Prostate gland (tissue), 2 donors: ENCODE measurements around the gene CHST5.

Experiments
- POLR2A ChIP-seq: fragments of 450-650 bp; IDR thresholded peaks from one replicate; pipeline ENCODE4 v1.6.1; 2016; ENCODE audit warnings: antibody characterized with exemption, mild to moderate bottlenecking
- TF ChIP-seq, protein P1 (sequence below), 4 experiments: fragments of 200-600 bp in 2 of 4; fragments of 450-650 bp in 2 of 4; sonication (generic) in 2 of 4; IDR thresholded peaks; 1 replicate in 3 of 4; 2 replicates in 1 of 4; pipeline ENCODE4 v1.5.1; 2016 to 2019; ENCODE audit warnings: antibody characterized with exemption in 4 of 4, mild to moderate bottlenecking in 2 of 4, moderate library complexity in 2 of 4

- TF ChIP-seq POLR2A: no peak
- TF ChIP-seq, protein P1, sequence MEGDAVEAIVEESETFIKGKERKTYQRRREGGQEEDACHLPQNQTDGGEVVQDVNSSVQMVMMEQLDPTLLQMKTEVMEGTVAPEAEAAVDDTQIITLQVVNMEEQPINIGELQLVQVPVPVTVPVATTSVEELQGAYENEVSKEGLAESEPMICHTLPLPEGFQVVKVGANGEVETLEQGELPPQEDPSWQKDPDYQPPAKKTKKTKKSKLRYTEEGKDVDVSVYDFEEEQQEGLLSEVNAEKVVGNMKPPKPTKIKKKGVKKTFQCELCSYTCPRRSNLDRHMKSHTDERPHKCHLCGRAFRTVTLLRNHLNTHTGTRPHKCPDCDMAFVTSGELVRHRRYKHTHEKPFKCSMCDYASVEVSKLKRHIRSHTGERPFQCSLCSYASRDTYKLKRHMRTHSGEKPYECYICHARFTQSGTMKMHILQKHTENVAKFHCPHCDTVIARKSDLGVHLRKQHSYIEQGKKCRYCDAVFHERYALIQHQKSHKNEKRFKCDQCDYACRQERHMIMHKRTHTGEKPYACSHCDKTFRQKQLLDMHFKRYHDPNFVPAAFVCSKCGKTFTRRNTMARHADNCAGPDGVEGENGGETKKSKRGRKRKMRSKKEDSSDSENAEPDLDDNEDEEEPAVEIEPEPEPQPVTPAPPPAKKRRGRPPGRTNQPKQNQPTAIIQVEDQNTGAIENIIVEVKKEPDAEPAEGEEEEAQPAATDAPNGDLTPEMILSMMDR (IDR thresholded peaks at IDR 0.05): no peak
Observed at GRCh38 chr16:75529056-75529905, 6.6 kb downstream of the CHST5 start.
